Measurements from ENCODE around the gene KLHDC7B. TPM values are rescaled to one million over a fixed set of nuclear protein-coding genes. Genes with fewer than 3 reads are reported as not detected.
A peak's percentile ranks its signal among the peaks of the same experiment; 100 is the strongest.
"Not testable (repeated sequence)": the region's sequence is repeated elsewhere in the genome, so short reads cannot be mapped to it uniquely, and the experiment has no call there.

Gene KLHDC7B
- total RNA-seq, 1 donor from 2014 or later: 7.2 TPM

GRCh38 chr22:50536226-50536625 lies 9.5 kb upstream of the KLHDC7B start:
- Mint-ChIP-seq H3K27me3 (ENCODE audit: low read depth) (no peaks in the 10 kb centered on the region), H3K36me3 (ENCODE audit: low read depth) (no peaks in the 10 kb centered on the region), H3K9me3 (ENCODE audit: low read depth) (no peaks in the 10 kb centered on the region), H3K4me1 (ENCODE audit: low read depth) (peaks cover 19% of the 10 kb centered on the region), H3K4me3 (ENCODE audit: unreplicated experiment) (no peak overlapping the region), H3K27ac (ENCODE audit: unreplicated experiment) (no peak overlapping the region)
- DNase-seq (ENCODE audit: low spot score): no peak
- no peak for TF ChIP-seq CTCF (IDR thresholded peaks at IDR 0.05)

- no peaks in the 10 kb centered on the region for H3K36me3 Mint-ChIP-seq (ENCODE audit: low read depth)
- H3K9me3 Mint-ChIP-seq (ENCODE audit: low read depth): no peaks in the 10 kb centered on the region
- no peaks in the 10 kb centered on the region for H3K27me3 Mint-ChIP-seq (ENCODE audit: low read depth)
- no peak overlapping the region for H3K27ac Mint-ChIP-seq (ENCODE audit: unreplicated experiment)
- no peak for DNase-seq (ENCODE audit: low spot score)
- H3K4me3 Mint-ChIP-seq (ENCODE audit: unreplicated experiment): no peak overlapping the region
- no peak for TF ChIP-seq CTCF (IDR thresholded peaks at IDR 0.05)
- H3K4me1 Mint-ChIP-seq (ENCODE audit: low read depth): peaks cover 19% of the 10 kb centered on the region
These were observed 7.9 kb upstream of the KLHDC7B start for GRCh38 chr22:50537765-50538164.

GRCh38 chr22:50540381-50540780 lies 5.3 kb upstream of the KLHDC7B start:
- Mint-ChIP-seq H3K27ac (ENCODE audit: unreplicated experiment) (no peak overlapping the region), H3K4me1 (ENCODE audit: low read depth) (peaks cover 6% of the 10 kb centered on the region), H3K27me3 (ENCODE audit: low read depth) (no peaks in the 10 kb centered on the region), H3K36me3 (ENCODE audit: low read depth) (no peaks in the 10 kb centered on the region), H3K4me3 (ENCODE audit: unreplicated experiment) (no peak overlapping the region), H3K9me3 (ENCODE audit: low read depth) (no peaks in the 10 kb centered on the region)
- no peak for DNase-seq (ENCODE audit: low spot score)
- TF ChIP-seq CTCF (IDR thresholded peaks at IDR 0.05): no peak

DNA sequence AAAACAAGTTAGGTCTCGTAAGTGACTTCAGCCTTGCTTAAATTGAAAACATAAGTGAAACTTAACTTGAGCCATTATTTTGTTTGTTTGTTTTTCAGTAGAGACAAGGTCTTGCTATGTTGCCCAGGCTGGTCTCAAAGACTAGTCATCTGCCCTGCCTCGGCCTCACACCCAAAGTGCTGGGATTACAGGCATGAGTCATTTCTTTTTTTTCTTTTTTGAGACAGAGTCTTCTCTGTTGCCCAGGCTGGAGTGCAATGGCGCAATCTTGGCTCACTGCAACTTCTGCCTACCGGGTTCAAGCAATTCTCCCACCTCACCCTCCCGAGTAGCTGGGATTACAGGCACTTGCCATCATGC lies 4.1 kb upstream of the KLHDC7B start:
- H3K9me3 Mint-ChIP-seq (ENCODE audit: low read depth); H3K27ac Mint-ChIP-seq (ENCODE audit: unreplicated experiment); H3K27me3 Mint-ChIP-seq (ENCODE audit: low read depth); H3K36me3 Mint-ChIP-seq (ENCODE audit: low read depth); DNase-seq (ENCODE audit: low spot score); H3K4me3 Mint-ChIP-seq (ENCODE audit: unreplicated experiment): not testable (repeated sequence)
- peaks cover 15% of the 10 kb centered on the region for H3K4me1 Mint-ChIP-seq (ENCODE audit: low read depth)

DNA sequence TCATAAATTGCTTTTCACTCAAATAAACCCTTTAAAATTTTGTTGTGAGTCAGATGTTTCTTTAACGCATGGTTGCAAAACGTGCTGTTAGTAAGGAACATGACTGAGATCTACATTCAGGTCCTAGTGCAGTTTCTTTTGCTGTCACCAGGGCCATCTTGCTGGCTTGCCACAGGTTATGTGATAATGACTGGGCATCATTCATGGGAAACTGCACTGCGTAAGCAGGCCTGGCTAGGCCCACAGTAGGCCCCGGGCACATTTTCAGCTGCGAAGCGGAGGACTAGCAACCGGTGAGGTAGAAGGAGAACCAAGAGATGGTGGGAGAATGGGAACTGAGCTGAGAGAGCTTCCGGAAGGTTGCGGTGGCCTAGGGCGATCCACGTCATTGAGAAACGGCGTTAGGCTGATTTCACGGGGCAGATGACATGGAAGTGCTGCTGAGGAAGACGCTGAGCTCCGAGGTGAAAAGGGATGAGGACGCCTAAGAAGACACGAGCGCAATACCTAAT lies 3.2 kb upstream of the KLHDC7B start:
- Mint-ChIP-seq H3K27me3 (ENCODE audit: low read depth) (no peaks in the 10 kb centered on the region), H3K4me1 (ENCODE audit: low read depth) (peaks cover 15% of the 10 kb centered on the region), H3K9me3 (ENCODE audit: low read depth) (no peaks in the 10 kb centered on the region), H3K4me3 (ENCODE audit: unreplicated experiment) (no peak overlapping the region), H3K27ac (ENCODE audit: unreplicated experiment) (no peak overlapping the region), H3K36me3 (ENCODE audit: low read depth) (no peaks in the 10 kb centered on the region)
- DNase-seq (ENCODE audit: low spot score): no peak
- TF ChIP-seq CTCF (IDR thresholded peaks at IDR 0.05): no peak

- no peak for DNase-seq (ENCODE audit: low spot score)
- TF ChIP-seq CTCF (IDR thresholded peaks at IDR 0.05): peak; percentile 82
- Mint-ChIP-seq H3K9me3 (ENCODE audit: low read depth) (no peaks in the 10 kb centered on the region), H3K36me3 (ENCODE audit: low read depth) (no peaks in the 10 kb centered on the region), H3K27ac (ENCODE audit: unreplicated experiment) (peak overlapping the region; percentile 77), H3K27me3 (ENCODE audit: low read depth) (no peaks in the 10 kb centered on the region), H3K4me3 (ENCODE audit: unreplicated experiment) (peak overlapping the region; percentile 57), H3K4me1 (ENCODE audit: low read depth) (peaks cover 15% of the 10 kb centered on the region)
These were observed 1.5 kb upstream of the KLHDC7B start for GRCh38 chr22:50544078-50544745.

All from chondrocyte (in vitro differentiated cells).